ENCODE results near the gene NFATC3.

The NFATC3 gene

GRCh38 chr16:68072038-68072695, 13.0 kb upstream of the NFATC3 start:
- no peak for DNase-seq (ENCODE audit: low read depth)
- no peak for TF ChIP-seq CTCF (IDR thresholded peaks at IDR 0.05; ENCODE audit: low read length, missing control alignments)
- H3K4me3 ChIP-seq (replicated peaks; ENCODE audit: low read depth, low read length) = no peak overlapping the region

GRCh38 chr16:68073902-68074760, 11.0 kb upstream of the NFATC3 start:
- no peak overlapping the region for H3K4me3 ChIP-seq (replicated peaks; ENCODE audit: low read depth, low read length)
- no peak for TF ChIP-seq CTCF (IDR thresholded peaks at IDR 0.05; ENCODE audit: low read length, missing control alignments)
- no peak for DNase-seq (ENCODE audit: low read depth)

- no peak overlapping the region for H3K4me3 ChIP-seq (replicated peaks; ENCODE audit: low read depth, low read length)
- no peak for TF ChIP-seq CTCF (IDR thresholded peaks at IDR 0.05; ENCODE audit: low read length, missing control alignments)
- DNase-seq (ENCODE audit: low read depth) = no peak
Observed at GRCh38 chr16:68074850-68075555, 10.2 kb upstream of the NFATC3 start.

GRCh38 chr16:68075980-68076379, 9.2 kb upstream of the NFATC3 start:
- H3K4me3 ChIP-seq (replicated peaks; ENCODE audit: low read depth, low read length) = no peak overlapping the region

GRCh38 chr16:68076560-68076959, 8.6 kb upstream of the NFATC3 start:
- no peak overlapping the region for H3K4me3 ChIP-seq (replicated peaks; ENCODE audit: low read depth, low read length)
- DNase-seq (ENCODE audit: low read depth) = no peak
- TF ChIP-seq CTCF (IDR thresholded peaks at IDR 0.05; ENCODE audit: low read length, missing control alignments) = no peak

More at GRCh38 chr16:68075980-68076379, 9.2 kb upstream of the NFATC3 start:
- TF ChIP-seq CTCF (IDR thresholded peaks at IDR 0.05; ENCODE audit: low read length, missing control alignments) = no peak
- no peak for DNase-seq (ENCODE audit: low read depth)

- TF ChIP-seq CTCF (IDR thresholded peaks at IDR 0.05; ENCODE audit: low read length, missing control alignments) = no peak
- no peak for DNase-seq (ENCODE audit: low read depth)
- no peak overlapping the region for H3K4me3 ChIP-seq (replicated peaks; ENCODE audit: low read depth, low read length)
Observed at GRCh38 chr16:68077866-68078700, 7.1 kb upstream of the NFATC3 start.
